HepG2 (cell line): ENCODE data around the gene CDH23. TPM values are rescaled to one million over a fixed set of nuclear protein-coding genes. Genes with fewer than 3 reads are reported as not detected.
A peak's percentile ranks its signal among the peaks of the same experiment; 100 is the strongest.

Experiments used
- ATAC-seq: fragments of 200-7000 bp; cut with Tn5 transposase; 3 replicates; pipeline ENCODE4 v1.9.1; 2020; ENCODE audit warnings: mild to moderate bottlenecking, moderate library complexity
- BruUV-seq: library from RNA; stranded (reverse); fragments of 400-500 nt; replicated peaks from 2 replicates; lab custom pipeline; 2021; lab: Mats Ljungman, UMichigan
- CTCF ChIA-PET: fragments of 300-600 bp; formaldehyde crosslinking; extraction: SDS; loops from one replicate; lab custom pipeline; 2021; ENCODE audit warnings: low total read pairs, inconsistent platforms, low intra/inter-chr PET ratio; lab: Yijun Ruan, JAX
- POLR2A ChIA-PET: fragments of 350-600 bp; sonication (Branson Sonifier 250); formaldehyde crosslinking; loops from one replicate; lab custom pipeline; 2020; ENCODE audit warnings: antibody characterized with exemption, inconsistent platforms; lab: Yijun Ruan, JAX
- DNase-seq: peaks from one replicate; pipeline ENCODE4 v3.0.0-alpha.2; 2015; ENCODE audit warnings: low spot score
- FAIRE-seq: peaks from 3 replicates; lab custom pipeline; 2011; peaks lifted over from hg19 to GRCh38; lab: Jason Lieb, UNC
- H2AFZ ChIP-seq: one replicate; pipeline ENCODE4 v1.6.1; 2011; ENCODE audit warnings: low read length, inconsistent platforms
- H3K27ac ChIP-seq: fragments of 300-600 bp; 3 replicates; pipeline ENCODE4 v1.8.0; 2011; ENCODE audit warnings: mixed run types, mild to moderate bottlenecking, mixed read lengths, low read length, inconsistent platforms; ENCODE audit not compliant: insufficient read depth; ENCODE audit errors: extremely low read length
- H3K27me3 ChIP-seq, 2 experiments: fragments of 200-600 bp in 1 of 2; 2 replicates in 1 of 2; 3 replicates in 1 of 2; pipeline versions ENCODE4 v1.6.0 to v1.8.0; 2011; ENCODE audit warnings: low read length in 2 of 2, mild to moderate bottlenecking in 2 of 2, moderate library complexity in 2 of 2, inconsistent platforms in 1 of 2; ENCODE audit not compliant: insufficient read depth in 2 of 2, control insufficient read depth in 1 of 2
- H3K36me3 ChIP-seq, 2 experiments: fragments of 200-600 bp in 1 of 2; replicated peaks in 1 of 2; 2 replicates in 1 of 2; 3 replicates in 1 of 2; pipeline versions ENCODE4 v1.5.1 to v1.8.0; 2011; ENCODE audit warnings: low read length in 2 of 2, inconsistent platforms in 1 of 2; ENCODE audit not compliant: insufficient read depth in 2 of 2, control insufficient read depth in 1 of 2
- H3K4me1 ChIP-seq: 2 replicates; pipeline ENCODE4 v1.5.1; 2012; ENCODE audit warnings: low read length, inconsistent platforms; ENCODE audit not compliant: insufficient read depth
- H3K4me2 ChIP-seq: 2 replicates; pipeline ENCODE4 v1.6.0; 2011; ENCODE audit warnings: low read depth, low read length, inconsistent platforms
- H3K4me3 ChIP-seq, 3 experiments: fragments of 200-600 bp in 1 of 3; sonication (generic), shearing (Covaris generic) in 1 of 3; replicated peaks in 1 of 3; 2 replicates each; pipeline ENCODE4 v1.5.1; 2011 to 2016; ENCODE audit warnings: low read length in 3 of 3, inconsistent platforms in 2 of 3, low read depth in 2 of 3, mild to moderate bottlenecking in 2 of 3, control low read depth in 1 of 3, mixed read lengths in 1 of 3; ENCODE audit not compliant: insufficient read depth in 1 of 3
- H3K79me2 ChIP-seq: one replicate; pipeline ENCODE4 v1.6.1; 2011; ENCODE audit warnings: low read length, inconsistent platforms; ENCODE audit not compliant: insufficient read depth
- H3K9ac ChIP-seq: 2 replicates; pipeline ENCODE4 v1.6.0; 2011; ENCODE audit warnings: mild to moderate bottlenecking, low read depth, low read length, inconsistent platforms; ENCODE audit not compliant: insufficient read depth
- H3K9me3 ChIP-seq: 2 replicates; pipeline ENCODE4 v1.5.1; 2012; ENCODE audit warnings: mild to moderate bottlenecking, low read length
- H4K20me1 ChIP-seq: 2 replicates; pipeline ENCODE4 v1.6.0; 2011; ENCODE audit warnings: inconsistent platforms, mild to moderate bottlenecking, low read length, moderate library complexity; ENCODE audit not compliant: insufficient read depth
- CCAR2 ChIP-seq: fragments of 200-400 bp; formaldehyde crosslinking; optimal IDR thresholded peaks from 2 replicates; pipeline ENCODE3; 2018; ENCODE audit warnings: low read depth, mild to moderate bottlenecking, low read length, moderate library complexity
- EZH2 ChIP-seq: conservative IDR thresholded peaks from 2 replicates; pipeline ENCODE4 v1.6.1; 2012; ENCODE audit warnings: mild to moderate bottlenecking, low read depth, low read length, moderate library complexity
- JARID2 ChIP-seq: sonication (generic); formaldehyde crosslinking; IDR thresholded peaks from 2 replicates; pipeline ENCODE4 v1.8.1; 2023; ENCODE audit warnings: missing genetic modification reagents, inconsistent platforms; ENCODE audit not compliant: insufficient replicate concordance
- JUNB ChIP-seq: sonication (generic); formaldehyde crosslinking; IDR thresholded peaks from 2 replicates; pipeline ENCODE4 v1.8.0; 2022; ENCODE audit warnings: missing genetic modification reagents, mild to moderate bottlenecking, borderline replicate concordance
- KDM1A ChIP-seq: IDR thresholded peaks from 2 replicates; pipeline ENCODE4 v1.6.1; 2016; ENCODE audit warnings: missing compliant biosample characterization
- MBNL3 ChIP-seq: fragments of 250-450 bp; sonication (Bioruptor Pico); conservative IDR thresholded peaks from 2 replicates; pipeline ENCODE4 v1.8.0; 2022; ENCODE audit warnings: mild to moderate bottlenecking, inconsistent platforms
- ZBTB42 ChIP-seq: sonication (generic); formaldehyde crosslinking; IDR thresholded peaks from 2 replicates; pipeline ENCODE4 v1.5.0; 2020; ENCODE audit warnings: mild to moderate bottlenecking, missing genetic modification reagents
- ZNF629 ChIP-seq: sonication (generic); formaldehyde crosslinking; conservative IDR thresholded peaks from 2 replicates; pipeline ENCODE4 v1.5.0; 2020; ENCODE audit warnings: missing genetic modification reagents
- WGBS: methylation state at CpG from one replicate; pipeline ENCODE4 v1.1.6; 2017; ENCODE audit warnings: low lambda C conversion rate; 5-methylcytosine and 5-hydroxymethylcytosine counted together
- in situ Hi-C: cut with HindIII; loops from 2 replicates; pipeline ENCODE4 v1.10.0; 2017; ENCODE audit warnings: low pct_unique_long_range_greater_than_20kb; ENCODE audit not compliant: extremely low pct_ligation_motif_present
- intact Hi-C: fragments of 100-400 bp; cut with micrococcal nuclease; formaldehyde crosslinking; loops from one replicate; pipeline ENCODE4 v1.10.0; 2022; ENCODE audit not compliant: unreplicated experiment
- polyA plus RNA-seq, 8 experiments: library from polyadenylated mRNA; depleted of rRNA in 3 of 8; stranded (reverse) in 7 of 8; unstranded in 1 of 8; fragments of >200 nt; fragmentation: Illumina TruSeq in 4 of 8; extraction: Trizol in 4 of 8; gene quantifications; 2 replicates each; pipeline versions ENCODE4 v1.2.1 to v1.2.3, GENCODE V29; 2011 to 2016; ENCODE audit warnings: low read depth in 4 of 8, missing spikeins in 1 of 8, mixed read lengths in 1 of 8; ENCODE audit not compliant: insufficient read depth in 1 of 8
- total RNA-seq, 5 experiments: library from RNA; depleted of rRNA; stranded (reverse); fragments of >200 nt; fragmentation: Illumina TruSeq; extraction: Trizol; gene quantifications; 2 replicates each; pipeline ENCODE4 v1.2.3, GENCODE V29; 2016; ENCODE audit warnings: low read depth in 1 of 5
- TF ChIP-seq, protein P1 (sequence below): sonication (generic); formaldehyde crosslinking; IDR thresholded peaks from 2 replicates; pipeline ENCODE4 v1.8.1; 2022; ENCODE audit warnings: low read depth, mild to moderate bottlenecking, missing genetic modification reagents
- TF ChIP-seq, protein P2 (sequence below): sonication (generic); formaldehyde crosslinking; IDR thresholded peaks from 2 replicates; pipeline ENCODE4 v1.8.0; 2022; ENCODE audit warnings: mild to moderate bottlenecking, missing genetic modification reagents, moderate library complexity

Gene CDH23
- total and polyA plus RNA-seq, 2 of the 13 experiments (the other 11 are each of a cell fraction or from before 2014, with no cell fraction given) = 0.13 TPM; not detected in 1

DNA sequence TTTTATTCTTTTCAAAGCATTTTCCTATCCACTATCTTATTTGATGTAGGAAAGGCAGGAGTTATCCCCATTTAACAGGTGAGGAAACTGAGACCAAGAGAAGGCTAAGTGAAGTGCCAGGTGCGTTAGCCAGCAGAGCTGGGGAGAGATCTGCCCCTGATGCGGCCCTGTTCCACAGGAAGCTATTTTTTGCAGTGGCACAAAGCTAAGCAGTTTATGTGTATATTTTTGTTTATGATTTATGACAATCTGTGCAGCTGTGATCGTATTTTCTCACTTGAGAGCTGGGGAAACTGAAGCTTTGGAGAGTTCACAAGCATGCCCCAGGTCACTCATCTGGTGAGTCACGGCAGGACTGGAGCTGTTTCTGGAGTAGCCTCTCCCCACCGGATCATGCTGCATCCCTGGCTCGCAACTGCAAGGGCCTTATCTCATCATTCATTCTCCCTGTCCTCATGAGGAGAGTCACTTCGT, 38.9 kb upstream of the CDH23 start:
- CTCF ChIA-PET = no interaction called here
- H3K9ac ChIP-seq = no peak overlapping the region
- intact Hi-C loops (no loop called here), in situ Hi-C loops (no loop called here)
- no peak overlapping the region for H2AFZ ChIP-seq
- 96% methylated on average over 7 of the region's 7 CpGs for WGBS
- no peak overlapping the region for H3K4me2 ChIP-seq
- no peaks in the 10 kb centered on the region for H4K20me1 ChIP-seq
- no peak for FAIRE-seq
- no peaks in the 10 kb centered on the region for H3K9me3 ChIP-seq
- no peaks in the 10 kb centered on the region for H3K4me1 ChIP-seq
- H3K36me3 ChIP-seq = peaks cover 27 to 71% of the 10 kb centered on the region in 2 experiments
- no peaks in the 10 kb centered on the region for H3K27me3 ChIP-seq
- TF ChIP-seq ZNF629 (CRISPR knock-in tag) (peak; percentile 56), EZH2 (no peak)
- TF ChIP-seq, all 625 proteins: peak for 1
- H3K27ac ChIP-seq = no peak overlapping the region
- no TSS peak for BruUV-seq
- ATAC-seq (no peak), DNase-seq (no peak)
- H3K4me3 ChIP-seq = no peak overlapping the region
- POLR2A ChIA-PET = no interaction called here
- no peaks in the 10 kb centered on the region for H3K79me2 ChIP-seq

DNA sequence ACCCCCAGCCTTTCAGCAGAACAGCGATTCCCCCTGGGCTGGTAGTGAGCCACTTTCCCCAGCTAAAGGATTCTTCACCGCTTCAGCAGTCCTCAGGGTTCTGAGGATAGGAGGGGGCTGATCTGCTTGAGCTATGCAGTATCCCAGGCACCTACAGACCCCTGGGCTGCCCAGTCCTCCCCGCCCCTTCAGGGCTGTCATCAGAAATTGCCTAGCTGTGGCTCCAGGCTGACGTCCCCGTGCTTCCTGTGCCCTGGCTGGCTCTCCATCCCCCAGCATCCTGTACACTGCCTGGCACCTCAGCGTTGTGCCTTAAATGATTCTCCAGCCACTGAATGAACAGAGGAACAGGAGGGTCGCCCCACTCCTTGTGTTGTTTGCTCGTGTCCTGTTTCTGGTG, 38.4 kb upstream of the CDH23 start:
- H3K27me3 ChIP-seq = no peaks in the 10 kb centered on the region
- ChIA-PET CTCF (no interaction called here), POLR2A (no interaction called here)
- no peak for TF ChIP-seq MBNL3 (CRISPR knock-in tag)
- no peak for TF ChIP-seq CCAR2
- TF ChIP-seq KDM1A (CRISPR knock-in tag) = no peak
- TF ChIP-seq JUNB = no peak
- TF ChIP-seq, protein P1, sequence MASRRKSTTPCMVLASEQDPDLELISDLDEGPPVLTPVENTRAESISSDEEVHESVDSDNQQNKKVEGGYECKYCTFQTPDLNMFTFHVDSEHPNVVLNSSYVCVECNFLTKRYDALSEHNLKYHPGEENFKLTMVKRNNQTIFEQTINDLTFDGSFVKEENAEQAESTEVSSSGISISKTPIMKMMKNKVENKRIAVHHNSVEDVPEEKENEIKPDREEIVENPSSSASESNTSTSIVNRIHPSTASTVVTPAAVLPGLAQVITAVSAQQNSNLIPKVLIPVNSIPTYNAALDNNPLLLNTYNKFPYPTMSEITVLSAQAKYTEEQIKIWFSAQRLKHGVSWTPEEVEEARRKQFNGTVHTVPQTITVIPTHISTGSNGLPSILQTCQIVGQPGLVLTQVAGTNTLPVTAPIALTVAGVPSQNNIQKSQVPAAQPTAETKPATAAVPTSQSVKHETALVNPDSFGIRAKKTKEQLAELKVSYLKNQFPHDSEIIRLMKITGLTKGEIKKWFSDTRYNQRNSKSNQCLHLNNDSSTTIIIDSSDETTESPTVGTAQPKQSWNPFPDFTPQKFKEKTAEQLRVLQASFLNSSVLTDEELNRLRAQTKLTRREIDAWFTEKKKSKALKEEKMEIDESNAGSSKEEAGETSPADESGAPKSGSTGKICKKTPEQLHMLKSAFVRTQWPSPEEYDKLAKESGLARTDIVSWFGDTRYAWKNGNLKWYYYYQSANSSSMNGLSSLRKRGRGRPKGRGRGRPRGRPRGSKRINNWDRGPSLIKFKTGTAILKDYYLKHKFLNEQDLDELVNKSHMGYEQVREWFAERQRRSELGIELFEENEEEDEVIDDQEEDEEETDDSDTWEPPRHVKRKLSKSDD (CRISPR knock-in tag) = no peak
- no peak for TF ChIP-seq JARID2 (CRISPR knock-in tag)
- no peak for TF ChIP-seq ZBTB42 (CRISPR knock-in tag)
- TF ChIP-seq, protein P2, sequence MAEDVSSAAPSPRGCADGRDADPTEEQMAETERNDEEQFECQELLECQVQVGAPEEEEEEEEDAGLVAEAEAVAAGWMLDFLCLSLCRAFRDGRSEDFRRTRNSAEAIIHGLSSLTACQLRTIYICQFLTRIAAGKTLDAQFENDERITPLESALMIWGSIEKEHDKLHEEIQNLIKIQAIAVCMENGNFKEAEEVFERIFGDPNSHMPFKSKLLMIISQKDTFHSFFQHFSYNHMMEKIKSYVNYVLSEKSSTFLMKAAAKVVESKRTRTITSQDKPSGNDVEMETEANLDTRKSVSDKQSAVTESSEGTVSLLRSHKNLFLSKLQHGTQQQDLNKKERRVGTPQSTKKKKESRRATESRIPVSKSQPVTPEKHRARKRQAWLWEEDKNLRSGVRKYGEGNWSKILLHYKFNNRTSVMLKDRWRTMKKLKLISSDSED = no peak
- TF ChIP-seq, all 625 proteins: peak for 0
- Histone ChIP-seq H3K9me3 (no peaks in the 10 kb centered on the region), H3K4me2 (no peak overlapping the region), H3K27ac (no peak overlapping the region), H3K4me1 (no peaks in the 10 kb centered on the region), H3K9ac (no peak overlapping the region), H2AFZ (no peak overlapping the region), H4K20me1 (no peaks in the 10 kb centered on the region), H3K36me3 (peaks cover 27 to 69% of the 10 kb centered on the region in 2 experiments), H3K79me2 (no peaks in the 10 kb centered on the region), H3K4me3 (no peak overlapping the region)
- in situ Hi-C loops (no loop called here), intact Hi-C loops (no loop called here)
- FAIRE-seq (no peak), ATAC-seq (no peak), DNase-seq (no peak)
- no TSS peak for BruUV-seq
- 100% methylated on average over 3 of the region's 8 CpGs for WGBS
